RWPE1 (cell line): ENCODE results near the gene SYS1.
"Not testable (repeated sequence)": the region's sequence is repeated elsewhere in the genome, so short reads cannot be mapped to it uniquely, and the experiment has no call there.

Experiments used
- CTCF ChIA-PET: fragments of 350-600 bp; sonication (Branson Sonifier 250); formaldehyde crosslinking; extraction: SDS; loops from one replicate; lab custom pipeline; 2021; lab: Yijun Ruan, JAX
- POLR2A ChIA-PET: fragments of 400-600 bp; formaldehyde crosslinking; extraction: SDS; loops from one replicate; lab custom pipeline; 2020; ENCODE audit warnings: antibody characterized with exemption; ENCODE audit not compliant: low non-redundant PET; lab: Yijun Ruan, JAX
- DNase-seq: peaks from one replicate; pipeline ENCODE4 v3.0.0; 2012; ENCODE audit warnings: low spot score
- H3K27ac ChIP-seq: fragments of 450-650 bp; 2 replicates; pipeline ENCODE4 v1.5.1; 2017
- CTCF ChIP-seq: fragments of 450-650 bp; conservative IDR thresholded peaks from 2 replicates; pipeline ENCODE4 v1.5.1; 2017; ENCODE audit warnings: low read depth, mild to moderate bottlenecking

The SYS1 gene

GRCh38 chr20:45346291-45346718 is 16.7 kb upstream of the SYS1 start:
- CTCF ChIA-PET, result interaction anchor here (0.6 to 3.2 kb wide), 4 partner anchors 11 to 425 kb away, joined by 3 to 17 read pairs (median 3); partner anchors contain the start of gene SYS1
- POLR2A ChIA-PET, result interaction anchor here (0.6 to 4.1 kb wide), 6 partner anchors 9 to 266 kb away, joined by 3 to 29 read pairs (median 8); partner anchors contain the start of genes PIGT and SYS1
- H3K27ac ChIP-seq, result peak overlapping the region; percentile 97
- DNase-seq, result peak; percentile 31
- TF ChIP-seq CTCF, result no peak

- ChIA-PET POLR2A (interaction anchor here (1.0 to 4.1 kb wide), 4 partner anchors 10 to 69 kb away, joined by 3 to 29 read pairs (median 14); partner anchors contain the start of genes PIGT and SYS1), CTCF (interaction anchor here (0.5 to 3.2 kb wide), 6 partner anchors 10 to 425 kb away, joined by 3 to 17 read pairs (median 3); partner anchors contain the start of gene SYS1)
- no peak for TF ChIP-seq CTCF
- DNase-seq, result peak; percentile 25
- H3K27ac ChIP-seq, result peak overlapping the region; percentile 97
Measured at GRCh38 chr20:45346851-45347250, 16.1 kb upstream of the SYS1 start.

GRCh38 chr20:45347297-45347935 is 15.5 kb upstream of the SYS1 start:
- POLR2A ChIA-PET, result interaction anchor here (0.6 to 4.1 kb wide), 8 partner anchors 10 to 764 kb away, joined by 3 to 29 read pairs (median 3); partner anchors contain the start of genes PIGT and SYS1
- no peak for TF ChIP-seq CTCF
- CTCF ChIA-PET, result interaction anchor here (0.5 to 3.2 kb wide), 7 partner anchors 15 to 424 kb away, joined by 3 to 17 read pairs (median 5); partner anchors contain the start of gene SYS1
- peak overlapping the region; percentile 97 for H3K27ac ChIP-seq
- DNase-seq, result peak; percentile 45

- peak; percentile 99 for DNase-seq
- ChIA-PET CTCF (interaction anchor here (0.6 to 3.2 kb wide), 6 partner anchors 11 to 772 kb away, joined by 4 to 17 read pairs (median 6); partner anchors contain the start of gene SYS1), POLR2A (interaction anchor here (0.5 to 4.1 kb wide), 10 partner anchors 9 to 763 kb away, joined by 3 to 29 read pairs (median 4); partner anchors contain the start of gene SYS1)
- peak within 1 kb of the TSS; percentile 97 for H3K27ac ChIP-seq
- TF ChIP-seq CTCF, result no peak
Measured at GRCh38 chr20:45347936-45348778, 14.8 kb upstream of the SYS1 start, which contains the start of gene SDC4. Gene SDC4, minus strand, starts transcription at chr20:45348424. Its CDS starts 40 bp downstream, at chr20:45348384.

DNA sequence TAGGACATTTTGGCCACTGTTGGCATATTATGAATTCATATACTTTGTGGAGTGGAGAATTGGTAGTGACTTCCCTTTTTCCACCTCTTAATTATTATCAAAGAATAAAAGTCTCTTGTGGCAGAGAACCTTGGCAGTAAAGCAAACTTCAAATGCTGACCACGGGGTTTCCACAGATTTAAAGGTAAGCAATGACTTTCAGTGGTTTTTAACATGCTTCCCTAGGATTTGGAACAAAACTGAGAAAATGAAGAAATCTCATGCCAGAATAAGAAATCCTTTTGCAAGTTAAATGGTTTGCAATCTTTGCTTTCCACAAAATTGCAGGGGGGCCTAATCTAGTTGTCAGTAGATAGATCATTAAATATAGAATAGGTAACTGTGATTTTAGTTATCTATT is 12.7 kb upstream of the SYS1 start:
- POLR2A ChIA-PET, result no interaction called here
- CTCF ChIA-PET, result no interaction called here
- no peak overlapping the region for H3K27ac ChIP-seq
- no peak for DNase-seq
- TF ChIP-seq CTCF, result no peak

GRCh38 chr20:45350795-45351194 is 12.2 kb upstream of the SYS1 start:
- CTCF ChIA-PET, result interaction anchor here (2.1 kb wide), 1 partner anchor 12 kb away, joined by 10 read pairs; the partner anchor contains the start of gene SYS1
- POLR2A ChIA-PET, result interaction anchor here (0.6 kb wide), 1 partner anchor 10 kb away, joined by 6 read pairs; no protein-coding TSS in a partner anchor
- not testable (repeated sequence) for H3K27ac ChIP-seq, DNase-seq
